ENCODE measurements around the gene MYO16.

The MYO16 gene

GRCh38 chr13:108674771-108675170 is 45.4 kb downstream of the MYO16 start:
- DNase-seq (ENCODE audit: low read depth), result no peak
- TF ChIP-seq, protein P1, sequence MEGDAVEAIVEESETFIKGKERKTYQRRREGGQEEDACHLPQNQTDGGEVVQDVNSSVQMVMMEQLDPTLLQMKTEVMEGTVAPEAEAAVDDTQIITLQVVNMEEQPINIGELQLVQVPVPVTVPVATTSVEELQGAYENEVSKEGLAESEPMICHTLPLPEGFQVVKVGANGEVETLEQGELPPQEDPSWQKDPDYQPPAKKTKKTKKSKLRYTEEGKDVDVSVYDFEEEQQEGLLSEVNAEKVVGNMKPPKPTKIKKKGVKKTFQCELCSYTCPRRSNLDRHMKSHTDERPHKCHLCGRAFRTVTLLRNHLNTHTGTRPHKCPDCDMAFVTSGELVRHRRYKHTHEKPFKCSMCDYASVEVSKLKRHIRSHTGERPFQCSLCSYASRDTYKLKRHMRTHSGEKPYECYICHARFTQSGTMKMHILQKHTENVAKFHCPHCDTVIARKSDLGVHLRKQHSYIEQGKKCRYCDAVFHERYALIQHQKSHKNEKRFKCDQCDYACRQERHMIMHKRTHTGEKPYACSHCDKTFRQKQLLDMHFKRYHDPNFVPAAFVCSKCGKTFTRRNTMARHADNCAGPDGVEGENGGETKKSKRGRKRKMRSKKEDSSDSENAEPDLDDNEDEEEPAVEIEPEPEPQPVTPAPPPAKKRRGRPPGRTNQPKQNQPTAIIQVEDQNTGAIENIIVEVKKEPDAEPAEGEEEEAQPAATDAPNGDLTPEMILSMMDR (conservative IDR thresholded peaks at IDR 0.05; ENCODE audit: low read depth, low read length), result no peak
- no peak overlapping the region for H3K4me3 ChIP-seq (ENCODE audit: low read depth, low read length)

- TF ChIP-seq, protein P1 (conservative IDR thresholded peaks at IDR 0.05; ENCODE audit: low read depth, low read length), result no peak
- no peak overlapping the region for H3K4me3 ChIP-seq (ENCODE audit: low read depth, low read length)
- no peak for DNase-seq (ENCODE audit: low read depth)
Observed at GRCh38 chr13:108676620-108677019, 47.2 kb downstream of the MYO16 start.

DNA sequence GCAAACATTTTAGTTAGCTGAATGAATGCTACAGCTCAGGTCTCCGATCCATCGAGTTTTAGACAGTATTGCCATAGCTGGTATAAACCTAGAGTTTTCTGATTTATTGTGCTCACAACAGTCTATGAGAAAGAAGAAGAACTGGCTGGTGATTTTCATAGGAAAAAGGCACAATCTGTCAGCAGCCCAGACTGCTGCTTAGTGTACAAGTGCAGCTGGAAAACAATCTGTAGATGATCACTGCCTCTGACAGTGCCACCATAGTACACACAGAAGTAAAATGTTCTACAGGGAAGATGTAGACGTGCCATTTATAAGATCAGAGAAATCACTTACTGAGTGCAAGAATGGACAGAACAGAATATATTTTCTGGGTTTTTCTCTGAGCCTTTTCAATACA is 48.4 kb downstream of the MYO16 start:
- TF ChIP-seq, protein P1 (conservative IDR thresholded peaks at IDR 0.05; ENCODE audit: low read depth, low read length), result no peak
- DNase-seq (ENCODE audit: low read depth), result no peak
- no peak overlapping the region for H3K4me3 ChIP-seq (ENCODE audit: low read depth, low read length)

DNA sequence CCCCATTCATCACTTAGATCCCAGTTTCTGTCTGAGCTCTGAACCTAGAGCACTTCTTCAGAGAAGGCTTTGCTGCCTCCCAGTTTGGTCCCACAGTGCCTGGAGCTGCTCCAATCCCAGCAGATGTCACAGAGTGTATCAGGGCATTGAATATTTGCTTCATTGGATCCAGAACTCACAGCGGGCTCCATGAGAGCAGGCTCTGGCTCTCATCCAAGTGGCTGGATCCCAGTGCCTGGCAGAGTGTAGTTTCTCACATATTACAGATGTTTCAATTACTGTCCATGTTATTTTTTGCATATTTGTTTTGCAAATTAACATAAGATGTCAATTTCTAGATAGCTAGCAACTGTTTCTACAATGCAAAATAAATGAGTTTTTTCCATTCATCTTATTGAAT is 50.6 kb downstream of the MYO16 start:
- H3K4me3 ChIP-seq (ENCODE audit: low read depth, low read length), result no peak overlapping the region
- TF ChIP-seq, protein P1 (conservative IDR thresholded peaks at IDR 0.05; ENCODE audit: low read depth, low read length), result no peak
- DNase-seq (ENCODE audit: low read depth), result no peak

GRCh38 chr13:108681986-108682575 is 52.7 kb downstream of the MYO16 start:
- peak; percentile 52 for DNase-seq (ENCODE audit: low read depth)
- H3K4me3 ChIP-seq (ENCODE audit: low read depth, low read length), result no peak overlapping the region
- TF ChIP-seq, protein P1 (conservative IDR thresholded peaks at IDR 0.05; ENCODE audit: low read depth, low read length), result no peak

- no peak for DNase-seq (ENCODE audit: low read depth)
- TF ChIP-seq, protein P1 (conservative IDR thresholded peaks at IDR 0.05; ENCODE audit: low read depth, low read length), result no peak
- no peak overlapping the region for H3K4me3 ChIP-seq (ENCODE audit: low read depth, low read length)
Observed at GRCh38 chr13:108682714-108683113, 53.3 kb downstream of the MYO16 start.

DNA sequence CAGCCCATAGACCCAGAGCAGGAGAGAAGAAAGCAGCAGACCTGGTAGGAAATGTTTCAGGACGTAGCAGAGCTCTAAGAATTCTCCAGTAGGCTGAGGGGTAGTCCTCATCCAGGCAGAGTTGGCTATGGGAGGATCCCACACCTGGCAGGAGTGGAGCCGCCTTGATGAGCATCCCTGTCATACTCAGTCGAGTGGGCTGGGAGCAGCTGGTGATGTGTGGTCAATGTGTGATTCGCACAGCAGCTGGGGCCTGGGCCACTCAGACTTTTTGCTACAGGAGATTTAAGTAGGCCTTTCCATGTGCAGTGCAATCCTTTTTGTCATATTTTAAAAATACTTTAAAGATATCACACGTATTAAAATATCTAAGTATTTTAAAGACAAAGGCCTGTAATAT is 56.6 kb downstream of the MYO16 start:
- H3K4me3 ChIP-seq (ENCODE audit: low read depth, low read length), result no peak overlapping the region
- DNase-seq (ENCODE audit: low read depth), result no peak

More for the DNA sequence above, 56.6 kb downstream of the MYO16 start:
- TF ChIP-seq, protein P1 (conservative IDR thresholded peaks at IDR 0.05; ENCODE audit: low read depth, low read length), result no peak
